Measurements from ENCODE around the gene LLPH.

Gene LLPH

DNA sequence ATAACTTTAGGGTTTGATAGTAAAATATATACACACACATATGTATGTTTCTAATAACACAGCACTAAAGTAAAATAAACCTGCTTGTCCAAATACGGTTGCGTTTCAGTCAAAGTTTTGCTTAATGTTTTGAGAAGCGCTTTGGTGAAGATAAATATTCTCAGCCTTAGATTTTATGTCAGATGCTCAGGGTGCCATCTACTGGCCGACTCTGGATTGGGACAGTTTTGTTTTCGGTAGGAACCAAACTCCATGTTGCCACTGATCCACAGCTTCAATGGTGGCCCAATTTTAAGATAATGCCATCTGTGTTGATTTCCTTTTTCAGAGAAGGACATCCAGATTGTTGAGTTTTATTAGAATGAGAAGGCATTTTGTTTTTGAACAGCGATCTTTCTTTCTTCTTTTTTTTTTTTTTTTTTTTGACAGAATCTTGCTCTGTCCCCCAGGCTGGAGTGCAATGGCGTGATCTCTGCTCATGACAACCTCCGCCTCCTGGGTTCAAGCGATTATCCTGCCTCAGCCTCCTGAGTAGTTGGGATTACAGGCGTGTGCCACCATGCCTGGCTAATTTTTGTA, 43.1 kb downstream of the LLPH start:
- peak; percentile 29 for DNase-seq

DNA sequence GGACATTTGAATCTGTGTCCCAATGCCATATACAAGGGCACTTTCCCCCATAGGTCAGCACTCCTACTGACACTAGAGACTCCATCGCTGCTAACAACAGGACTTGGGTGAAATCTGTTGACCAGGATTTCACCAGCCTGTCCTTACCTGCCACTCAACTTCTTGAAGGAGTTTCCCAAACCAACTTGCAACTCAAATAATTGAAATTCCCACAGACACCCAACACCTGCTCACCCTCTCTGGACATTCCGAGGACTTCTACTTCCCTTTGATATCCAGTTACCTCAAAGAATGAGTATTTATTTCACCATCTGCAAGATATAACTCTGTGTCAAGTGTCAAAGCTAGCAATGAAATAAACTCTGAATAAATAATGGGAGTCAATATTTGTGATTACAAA, 44.6 kb downstream of the LLPH start:
- DNase-seq = no peak

DNA sequence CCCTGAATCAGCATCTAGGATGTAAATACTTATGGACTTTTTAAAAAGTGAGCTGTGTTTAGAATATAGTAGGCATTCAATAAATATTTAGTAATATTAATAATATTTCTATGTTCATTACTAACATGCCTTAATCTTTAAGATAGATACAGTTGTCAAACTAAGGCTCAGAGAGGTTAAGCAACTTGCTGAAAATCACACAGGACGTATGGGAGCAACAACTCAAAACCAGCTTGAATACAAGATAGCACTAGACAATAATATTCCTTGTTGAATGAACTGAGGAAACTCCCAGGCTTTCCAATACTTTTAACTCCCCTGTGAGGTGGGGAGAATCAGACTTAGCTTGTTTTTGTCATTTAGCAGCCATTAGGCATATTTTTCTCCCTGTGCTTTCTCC, 45.3 kb downstream of the LLPH start:
- DNase-seq = no peak

GRCh38 chr12:66083766-66084165, 46.8 kb downstream of the LLPH start:
- DNase-seq = no peak

GRCh38 chr12:66082744-66083143, 47.8 kb downstream of the LLPH start:
- no peak for DNase-seq

DNA sequence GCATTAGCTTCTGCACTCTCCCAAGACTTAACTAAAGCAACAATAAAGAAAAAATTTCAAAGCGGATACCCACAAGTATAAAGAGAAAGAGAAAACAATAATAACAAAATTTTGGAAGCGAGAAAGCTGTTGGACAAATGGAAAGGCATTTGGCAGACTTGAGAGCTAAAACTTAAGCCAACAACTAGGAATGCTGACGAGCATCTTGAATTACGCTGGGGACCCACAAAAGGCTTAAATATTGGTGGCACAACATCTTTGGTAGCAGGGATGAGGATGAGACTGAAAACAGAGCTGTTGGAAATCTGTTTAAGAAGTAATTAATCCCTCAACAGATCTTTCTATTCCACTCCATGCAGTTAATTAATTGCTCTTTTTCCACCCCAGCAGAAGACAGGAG, 49.8 kb downstream of the LLPH start:
- DNase-seq = no peak

DNA sequence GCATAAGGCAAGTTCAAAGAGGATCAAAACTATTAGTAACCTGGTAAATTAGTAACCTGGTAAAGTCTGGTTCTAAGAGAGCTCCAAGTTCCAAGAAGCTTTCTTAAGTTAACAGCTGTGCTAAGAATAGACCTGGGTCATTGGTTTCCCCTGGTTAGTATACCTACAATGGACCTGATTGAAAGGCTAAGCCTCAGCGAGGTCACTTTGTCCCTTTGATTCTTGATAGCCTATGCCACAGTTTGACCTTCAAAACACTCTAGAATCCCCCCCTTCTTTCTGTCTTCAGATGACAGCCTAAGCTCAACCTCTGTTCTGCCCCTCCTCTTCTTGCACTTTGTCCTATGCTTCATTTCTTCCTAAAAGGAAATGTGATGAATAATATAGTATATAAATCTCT, 53.0 kb downstream of the LLPH start:
- DNase-seq = no peak

DNA sequence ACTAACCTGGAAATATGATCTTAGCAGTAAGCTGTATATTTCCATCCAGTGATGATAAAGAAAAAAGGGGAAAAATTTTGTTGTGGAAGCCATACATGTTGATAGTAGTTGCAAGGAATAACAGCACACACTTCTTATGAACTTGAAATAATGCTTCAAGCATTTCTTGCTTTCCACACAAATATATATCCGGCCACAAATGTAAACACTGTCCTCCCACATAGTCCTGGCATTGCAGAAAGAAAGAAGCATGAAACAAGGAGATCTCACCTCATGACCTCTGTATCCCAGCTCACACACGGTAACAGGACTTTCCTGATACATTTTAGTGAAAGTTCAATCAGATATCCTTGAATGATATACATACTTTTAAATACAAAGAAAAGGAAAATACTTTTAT, 56.0 kb downstream of the LLPH start:
- DNase-seq = no peak

DNA sequence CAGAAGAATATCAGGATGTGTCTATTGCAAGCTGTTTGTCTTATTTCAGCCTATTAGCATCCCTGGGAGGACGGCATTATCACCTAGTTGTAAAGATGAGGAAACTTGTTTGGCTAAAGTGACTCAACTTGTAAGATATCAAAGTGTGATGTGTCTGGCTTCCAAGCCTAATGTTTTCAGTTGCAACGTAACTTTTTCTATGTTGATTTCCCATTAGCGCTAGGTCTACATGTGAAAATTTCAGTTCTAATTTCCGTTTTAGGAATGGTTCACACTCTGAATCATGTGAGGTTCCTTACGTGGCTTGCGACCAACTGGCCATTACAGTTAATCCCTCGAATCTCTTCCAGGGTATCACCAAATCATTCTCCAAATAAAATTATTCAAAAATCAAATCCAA, 58.0 kb downstream of the LLPH start:
- DNase-seq = no peak

- no peak for DNase-seq
Observed at GRCh38 chr12:66072135-66072534, 58.4 kb downstream of the LLPH start.

- no peak for DNase-seq
Observed at GRCh38 chr12:66071549-66071948, 59.0 kb downstream of the LLPH start.

GRCh38 chr12:66070378-66071120, 60.0 kb downstream of the LLPH start:
- DNase-seq = no peak

DNA sequence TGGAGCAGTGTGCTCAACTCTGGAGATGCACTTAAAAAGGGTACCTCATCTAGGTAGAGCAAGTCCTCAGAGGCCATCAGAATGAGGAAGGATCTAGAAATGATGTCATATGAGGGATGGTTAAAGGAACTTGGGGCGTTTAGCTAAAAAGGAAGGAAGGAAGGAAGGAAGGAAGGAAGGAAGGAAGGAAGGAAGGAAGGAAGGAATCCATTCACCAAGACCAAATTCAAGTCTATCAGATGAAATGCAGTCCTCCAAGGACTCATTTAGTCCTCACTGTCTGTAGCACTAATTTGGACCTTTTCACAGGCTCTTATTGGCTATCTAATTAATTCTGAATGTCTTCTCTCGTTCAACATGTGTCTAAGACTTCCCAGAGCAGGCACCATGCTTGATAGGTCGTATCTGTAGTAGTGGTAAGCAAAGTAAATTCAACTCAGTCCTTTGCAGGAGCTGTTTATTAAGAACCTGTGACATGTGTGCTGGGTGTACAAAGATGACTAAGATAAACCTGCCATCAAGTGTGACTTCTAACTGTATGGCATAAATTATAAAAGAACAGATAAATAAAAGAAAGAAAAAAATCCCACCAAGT, 63.5 kb downstream of the LLPH start:
- no peak for DNase-seq
